Measurements from ENCODE around the gene SEC24D.

DNA sequence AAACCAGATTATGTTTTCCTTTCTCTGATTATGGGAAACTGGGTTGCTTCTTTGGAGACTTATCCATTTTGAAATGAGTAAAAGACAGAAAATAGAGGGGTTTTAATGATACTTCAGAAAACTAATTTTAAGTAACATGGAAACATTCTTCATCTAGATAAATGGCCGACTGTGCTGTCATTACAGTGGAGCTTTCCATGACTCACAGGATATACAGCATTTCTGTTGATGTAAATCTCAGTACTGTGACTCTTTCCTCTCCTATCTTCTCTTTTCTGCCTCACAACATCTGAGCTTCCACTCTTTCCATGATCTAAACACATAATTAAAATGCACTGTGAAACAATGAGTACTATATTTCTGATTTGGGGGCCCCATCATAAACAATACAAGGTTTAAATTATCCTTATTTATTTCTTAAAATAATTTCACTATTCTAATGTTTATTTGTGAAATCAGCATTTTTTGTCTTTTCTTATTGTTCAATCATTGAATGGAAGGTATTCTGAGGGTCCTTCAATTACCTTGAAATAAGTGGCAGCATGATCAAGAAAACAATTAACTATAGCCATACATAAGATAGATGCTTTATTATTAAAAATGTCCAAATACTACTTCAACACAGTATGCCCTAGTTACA lies 19.3 kb downstream of the SEC24D start:
- TF ChIP-seq POLR2A (IDR thresholded peaks at IDR 0.05; ENCODE audit: low read length) (no peak), GATA1 (IDR thresholded peaks at IDR 0.05; ENCODE audit: low read depth, low read length) (no peak)
